ENCODE measurements around the gene LRRTM2.

Gene LRRTM2

DNA sequence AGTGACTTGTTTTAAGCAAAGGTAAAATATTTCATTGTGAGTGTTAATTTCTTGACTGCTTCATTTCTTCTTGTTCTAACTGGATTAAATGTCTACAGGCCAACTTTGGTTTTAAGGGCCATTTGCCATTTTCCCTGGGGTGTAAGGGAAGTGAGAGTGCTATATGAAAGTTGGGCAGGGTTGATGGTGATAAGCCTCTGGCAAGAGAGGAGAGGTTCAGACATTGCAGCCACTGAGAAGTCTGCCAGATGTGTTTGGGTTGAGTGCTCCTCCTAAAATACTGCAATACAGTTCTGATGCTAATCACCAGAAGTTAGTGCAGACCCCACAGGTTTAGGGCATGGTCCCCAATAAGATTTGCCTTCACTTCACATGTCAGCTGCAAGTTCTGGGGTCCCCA lies 14.9 kb upstream of the LRRTM2 start:
- TF ChIP-seq, protein P1, sequence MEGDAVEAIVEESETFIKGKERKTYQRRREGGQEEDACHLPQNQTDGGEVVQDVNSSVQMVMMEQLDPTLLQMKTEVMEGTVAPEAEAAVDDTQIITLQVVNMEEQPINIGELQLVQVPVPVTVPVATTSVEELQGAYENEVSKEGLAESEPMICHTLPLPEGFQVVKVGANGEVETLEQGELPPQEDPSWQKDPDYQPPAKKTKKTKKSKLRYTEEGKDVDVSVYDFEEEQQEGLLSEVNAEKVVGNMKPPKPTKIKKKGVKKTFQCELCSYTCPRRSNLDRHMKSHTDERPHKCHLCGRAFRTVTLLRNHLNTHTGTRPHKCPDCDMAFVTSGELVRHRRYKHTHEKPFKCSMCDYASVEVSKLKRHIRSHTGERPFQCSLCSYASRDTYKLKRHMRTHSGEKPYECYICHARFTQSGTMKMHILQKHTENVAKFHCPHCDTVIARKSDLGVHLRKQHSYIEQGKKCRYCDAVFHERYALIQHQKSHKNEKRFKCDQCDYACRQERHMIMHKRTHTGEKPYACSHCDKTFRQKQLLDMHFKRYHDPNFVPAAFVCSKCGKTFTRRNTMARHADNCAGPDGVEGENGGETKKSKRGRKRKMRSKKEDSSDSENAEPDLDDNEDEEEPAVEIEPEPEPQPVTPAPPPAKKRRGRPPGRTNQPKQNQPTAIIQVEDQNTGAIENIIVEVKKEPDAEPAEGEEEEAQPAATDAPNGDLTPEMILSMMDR (IDR thresholded peaks at IDR 0.05; ENCODE audit: control extremely low read depth, extremely low read depth, low read depth, missing control alignments): no peak
- DNase-seq (ENCODE audit: extremely low spot score): no peak
- POLR2A ChIA-PET: no interaction called here
- CTCF ChIA-PET: interaction anchor here (1.8 kb wide), 1 partner anchor 14 kb away, joined by 5 read pairs; no protein-coding TSS in a partner anchor

DNA sequence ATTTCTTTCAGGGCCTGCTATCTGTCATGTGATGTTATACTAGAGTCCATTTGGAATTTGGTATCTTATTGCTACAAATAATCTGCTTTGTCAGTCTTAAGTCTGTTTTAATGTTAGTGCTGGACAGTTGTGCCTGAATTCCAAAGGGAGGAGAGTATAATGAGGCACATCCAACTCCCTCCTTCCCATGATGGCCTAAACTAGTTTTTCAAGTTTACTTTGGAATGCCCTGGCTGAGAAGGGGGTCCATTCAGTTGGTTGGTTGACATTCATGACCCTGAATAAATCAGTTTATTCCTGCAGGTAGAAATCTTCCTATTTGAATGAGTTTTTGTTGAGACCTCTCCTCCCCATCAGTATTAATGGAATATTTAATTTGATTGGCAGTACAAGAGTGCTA lies 9.4 kb upstream of the LRRTM2 start:
- no peak for DNase-seq (ENCODE audit: extremely low spot score)
- ChIA-PET POLR2A (no interaction called here), CTCF (no interaction called here)
- TF ChIP-seq, protein P1 (IDR thresholded peaks at IDR 0.05; ENCODE audit: control extremely low read depth, extremely low read depth, low read depth, missing control alignments): no peak

DNA sequence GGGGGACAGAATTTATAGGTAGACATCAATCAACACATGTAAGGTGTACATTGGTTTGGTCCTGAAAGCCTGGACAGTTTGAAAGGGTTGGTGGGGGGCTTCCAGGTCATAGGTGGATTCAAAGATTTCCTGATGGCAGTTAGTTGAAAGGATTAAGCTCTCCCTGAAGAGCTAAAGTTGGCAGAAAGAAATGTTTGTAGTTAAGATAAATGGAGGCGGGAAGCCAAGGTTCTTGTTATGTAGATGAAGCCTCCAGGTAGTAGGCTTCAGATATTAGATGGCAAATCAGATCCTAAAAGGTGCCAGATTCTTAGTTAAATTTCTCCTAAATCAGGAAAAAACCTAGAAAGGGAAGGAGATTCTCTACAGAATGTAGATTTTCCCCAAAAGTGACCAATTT lies 9.0 kb upstream of the LRRTM2 start:
- ChIA-PET POLR2A (no interaction called here), CTCF (no interaction called here)
- TF ChIP-seq, protein P1 (IDR thresholded peaks at IDR 0.05; ENCODE audit: control extremely low read depth, extremely low read depth, low read depth, missing control alignments): no peak
- DNase-seq (ENCODE audit: extremely low spot score): no peak

DNA sequence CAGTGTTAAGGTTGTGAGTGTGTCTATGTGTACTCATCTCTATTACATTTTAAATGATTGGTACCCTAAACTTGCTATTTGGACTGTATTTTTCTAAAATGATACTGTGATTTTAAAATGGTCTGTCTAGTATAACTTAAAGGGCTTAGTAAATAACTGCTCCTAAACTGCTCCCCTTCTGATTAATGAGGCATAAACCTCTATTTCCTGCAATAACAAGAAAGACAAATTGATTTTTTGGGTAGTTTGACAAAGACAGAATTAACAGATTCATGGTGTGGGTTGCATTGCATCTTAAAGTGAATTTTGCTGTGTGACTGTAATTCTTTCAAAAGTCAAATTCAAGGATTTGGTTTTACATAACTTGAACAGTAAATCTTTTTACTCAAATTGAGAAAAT lies 8.1 kb upstream of the LRRTM2 start:
- DNase-seq (ENCODE audit: extremely low spot score): no peak
- ChIA-PET POLR2A (no interaction called here), CTCF (no interaction called here)
- TF ChIP-seq, protein P1 (IDR thresholded peaks at IDR 0.05; ENCODE audit: control extremely low read depth, extremely low read depth, low read depth, missing control alignments): no peak

DNA sequence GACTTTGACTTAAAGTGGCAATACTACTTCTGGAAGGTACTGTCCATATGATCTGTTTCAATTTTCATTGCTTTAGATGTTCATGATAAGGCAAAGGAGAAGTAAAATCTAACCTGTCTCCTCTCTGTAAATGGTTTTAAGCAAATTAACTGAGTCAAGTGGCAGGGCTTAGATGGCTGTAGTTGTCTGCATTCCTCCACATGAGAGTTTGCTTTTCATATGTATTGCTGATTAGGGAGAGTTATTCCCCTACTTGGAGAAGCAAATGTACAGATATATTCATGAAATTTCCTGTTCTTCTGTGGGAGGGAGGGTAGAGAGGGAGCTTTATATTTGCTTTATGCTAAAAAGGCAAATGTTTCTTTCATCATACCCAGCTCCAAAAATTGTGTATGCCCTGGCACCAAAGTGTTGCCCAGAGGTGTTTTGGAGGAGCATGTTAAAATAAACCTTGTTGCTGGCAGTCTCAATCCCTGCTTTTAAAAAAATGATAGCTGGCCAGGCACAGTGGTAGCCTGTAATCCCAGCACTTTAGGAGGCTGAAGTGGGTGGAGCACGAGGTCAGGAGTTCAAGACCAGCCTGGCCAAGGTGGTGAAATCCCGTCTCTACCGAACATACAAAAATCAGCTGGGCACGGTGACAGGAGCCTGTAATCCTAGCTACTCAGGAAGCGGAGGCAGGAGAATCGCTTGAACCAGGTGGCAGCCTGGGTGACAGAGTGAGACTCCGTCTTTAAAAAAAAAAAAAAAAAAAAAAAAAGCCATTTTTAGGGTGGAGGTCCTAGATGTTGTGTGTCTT lies 3.5 kb upstream of the LRRTM2 start:
- CTCF ChIA-PET: interaction anchor here (1.1 to 1.7 kb wide), 5 partner anchors 9 to 89 kb away, joined by 3 to 6 read pairs (median 4); no protein-coding TSS in a partner anchor
- no peak for DNase-seq (ENCODE audit: extremely low spot score)
- TF ChIP-seq, protein P1 (IDR thresholded peaks at IDR 0.05; ENCODE audit: control extremely low read depth, extremely low read depth, low read depth, missing control alignments): no peak
- POLR2A ChIA-PET: no interaction called here

DNA sequence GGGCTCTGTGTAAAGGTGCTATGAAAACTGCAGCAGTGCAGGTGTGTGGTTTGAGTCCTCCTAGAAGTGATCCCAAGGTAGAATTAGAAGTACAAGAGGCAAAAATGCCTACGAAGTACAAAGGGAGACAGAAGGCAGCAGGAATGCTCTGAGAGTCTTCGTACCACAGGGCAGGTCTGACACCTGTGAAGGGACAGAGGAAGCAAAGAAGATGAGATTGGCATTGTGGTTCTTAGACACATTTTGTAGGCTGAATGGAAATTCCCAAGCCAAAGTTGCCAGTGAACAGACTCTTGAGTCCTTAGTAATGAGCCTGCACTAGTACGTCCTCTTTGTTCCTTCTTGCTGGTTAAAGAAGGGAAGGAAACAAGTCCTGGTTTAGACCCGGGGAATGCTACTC lies 1.7 kb upstream of the LRRTM2 start:
- DNase-seq (ENCODE audit: extremely low spot score): no peak
- TF ChIP-seq, protein P1 (IDR thresholded peaks at IDR 0.05; ENCODE audit: control extremely low read depth, extremely low read depth, low read depth, missing control alignments): no peak
- ChIA-PET POLR2A (interaction anchor here (0.6 kb wide), 1 partner anchor 92 kb away, joined by 5 read pairs; no protein-coding TSS in a partner anchor), CTCF (interaction anchor here (1.7 kb wide), 1 partner anchor 51 kb away, joined by 3 read pairs; no protein-coding TSS in a partner anchor)
